GM18508 (cell line): ENCODE measurements around the gene PPP1R14C.
"Not testable (repeated sequence)": the region's sequence is repeated elsewhere in the genome, so short reads cannot be mapped to it uniquely, and the experiment has no call there.

ENCODE experiments used
- ATAC-seq: cut with Tn5 transposase; IDR thresholded peaks from one replicate; pipeline ENCODE4 v1.9.1; 2021; ENCODE audit warnings: moderate number of reproducible peaks; ENCODE audit not compliant: insufficient read depth, unreplicated experiment

The PPP1R14C gene

DNA sequence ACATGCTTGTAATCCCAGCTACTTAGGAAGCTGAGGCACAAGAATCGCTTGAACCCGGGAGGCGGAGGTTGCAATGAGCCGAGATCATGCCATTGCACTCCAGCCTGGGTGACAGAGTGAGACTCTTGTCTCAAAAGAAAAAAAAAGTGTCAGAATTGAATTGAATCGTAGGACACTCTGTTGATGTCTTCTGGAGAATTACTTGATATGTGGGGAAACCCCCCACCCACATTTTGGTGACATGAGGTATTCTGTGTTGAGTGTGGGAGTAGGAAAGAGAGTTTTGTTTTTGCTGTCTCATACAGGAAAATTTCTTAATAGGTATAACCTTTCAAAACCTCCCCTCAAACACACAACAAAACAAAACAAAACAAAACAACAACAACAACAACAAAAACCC lies 98.9 kb downstream of the PPP1R14C start:
- not testable (repeated sequence) for ATAC-seq

DNA sequence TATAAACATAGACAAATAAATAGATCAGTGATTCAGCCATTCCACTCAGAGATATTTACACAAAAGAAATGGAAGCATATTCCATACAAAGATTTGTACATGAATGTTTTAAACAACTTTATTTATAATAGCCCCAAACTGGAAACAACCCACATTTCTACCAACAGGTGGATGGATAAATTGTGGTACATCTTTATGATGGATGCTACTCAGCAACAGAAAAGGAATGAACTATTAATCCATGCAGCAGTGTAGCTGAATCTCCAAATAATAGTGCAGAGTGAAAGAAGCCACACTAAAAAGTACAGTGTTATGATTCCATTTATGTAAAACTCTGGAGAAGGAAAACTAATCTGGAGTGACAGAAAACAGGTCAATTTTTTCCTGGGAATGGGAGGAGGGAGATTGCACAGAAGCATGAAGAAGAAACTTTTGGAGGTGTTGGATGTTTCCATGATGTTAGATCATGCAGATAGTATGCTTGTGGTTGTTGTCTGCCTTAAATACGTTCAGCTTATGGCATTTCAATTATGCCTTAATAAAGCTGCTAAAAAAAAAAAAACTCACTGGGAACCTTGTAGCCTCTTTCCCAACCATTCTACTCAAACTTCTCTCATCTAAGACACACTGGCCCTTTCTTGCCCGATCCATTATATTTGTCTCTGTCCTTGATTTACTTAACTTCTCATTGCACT lies 100.9 kb downstream of the PPP1R14C start:
- ATAC-seq = no peak

DNA sequence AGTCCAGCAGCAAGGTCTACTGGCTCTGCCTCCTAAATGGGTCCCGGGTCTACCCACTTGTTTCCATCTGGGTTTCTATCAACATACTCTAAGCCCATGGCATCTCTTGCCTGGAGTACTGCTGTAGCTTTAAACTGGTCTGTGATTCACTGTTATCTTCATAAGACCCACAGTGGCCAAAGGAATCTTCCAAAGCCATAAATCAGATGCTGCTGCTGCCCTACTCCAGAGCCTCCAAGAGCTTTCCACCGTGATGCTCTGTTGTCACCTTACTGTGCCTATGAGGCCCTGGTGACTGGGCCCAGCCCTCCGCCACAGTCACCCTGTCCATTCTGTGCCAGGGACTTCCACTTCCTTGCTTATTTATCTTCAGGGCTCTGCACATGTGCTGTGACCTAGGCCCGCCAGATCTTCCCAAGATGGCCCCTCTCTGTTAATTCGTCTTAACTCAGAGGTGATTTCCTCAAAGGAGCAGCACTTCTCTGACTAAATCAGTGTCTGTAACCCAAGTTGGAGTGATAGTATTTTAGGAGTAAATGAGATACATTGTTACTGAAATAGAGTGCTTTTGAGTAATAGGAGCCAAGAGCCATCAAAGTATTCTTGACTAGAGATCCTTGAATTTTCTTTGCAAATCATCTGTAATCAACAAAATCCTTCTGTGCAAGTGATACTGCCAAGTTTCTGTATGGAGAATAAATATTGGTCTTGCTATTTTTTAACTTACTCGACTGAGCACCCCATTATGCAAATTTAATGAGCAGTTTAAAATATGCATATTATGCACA lies 102.5 kb downstream of the PPP1R14C start:
- ATAC-seq = no peak

DNA sequence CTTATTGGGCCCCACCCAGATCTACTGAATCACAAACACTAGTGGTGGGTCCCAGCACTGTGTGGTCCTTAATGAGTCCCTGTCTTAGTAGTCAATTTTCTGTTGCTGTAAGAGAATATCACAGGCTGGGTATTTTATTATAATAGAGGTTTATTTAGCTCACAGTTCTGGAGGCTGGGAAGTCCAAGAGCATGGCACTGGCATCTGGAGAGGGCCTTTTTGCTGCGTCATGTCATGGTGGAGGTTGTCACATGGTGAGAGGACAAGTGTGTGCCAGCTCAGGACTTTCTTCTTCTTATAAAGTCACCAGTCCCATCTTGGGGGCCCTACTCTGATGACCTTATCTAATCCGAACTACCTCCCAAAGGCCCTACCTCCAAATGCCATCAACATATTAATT lies 105.0 kb downstream of the PPP1R14C start:
- no peak for ATAC-seq

DNA sequence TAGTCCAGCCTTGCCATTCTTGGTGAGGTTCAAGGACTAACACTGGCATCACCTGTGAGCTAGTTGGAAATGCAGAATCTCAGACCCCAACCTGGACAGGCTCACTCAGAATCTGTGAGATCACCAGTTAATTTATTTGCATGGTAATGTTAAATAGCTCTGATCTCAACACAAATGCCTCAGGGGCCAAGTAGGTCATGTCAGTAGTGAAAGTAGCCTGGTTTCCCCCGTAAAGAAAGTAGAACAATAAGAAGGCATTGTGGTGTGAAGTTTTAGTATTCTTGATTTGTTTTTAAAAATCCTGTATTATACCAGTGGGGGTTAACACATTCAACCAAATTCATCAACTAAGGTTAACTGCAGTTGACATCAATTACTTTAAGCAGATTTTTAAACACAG lies 105.5 kb downstream of the PPP1R14C start:
- ATAC-seq = no peak

DNA sequence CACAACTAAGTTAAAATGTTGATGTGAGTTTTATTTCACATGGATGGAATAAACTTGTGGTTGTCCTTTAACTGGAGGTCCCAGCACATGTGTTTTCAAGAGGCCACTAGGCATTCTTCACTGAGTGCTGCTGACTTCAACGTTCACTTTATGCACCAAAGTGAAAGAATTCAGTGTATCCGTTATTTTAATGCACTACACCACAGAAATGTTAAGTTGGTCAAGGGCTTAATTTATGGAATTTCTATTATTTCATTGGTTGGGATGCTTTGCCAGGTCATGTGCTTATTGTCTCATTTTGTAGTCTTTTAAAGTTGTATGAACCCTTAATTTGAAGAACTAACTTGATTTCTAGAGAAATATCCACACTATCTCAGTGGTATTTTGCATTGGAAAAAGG lies 106.4 kb downstream of the PPP1R14C start:
- ATAC-seq = no peak

DNA sequence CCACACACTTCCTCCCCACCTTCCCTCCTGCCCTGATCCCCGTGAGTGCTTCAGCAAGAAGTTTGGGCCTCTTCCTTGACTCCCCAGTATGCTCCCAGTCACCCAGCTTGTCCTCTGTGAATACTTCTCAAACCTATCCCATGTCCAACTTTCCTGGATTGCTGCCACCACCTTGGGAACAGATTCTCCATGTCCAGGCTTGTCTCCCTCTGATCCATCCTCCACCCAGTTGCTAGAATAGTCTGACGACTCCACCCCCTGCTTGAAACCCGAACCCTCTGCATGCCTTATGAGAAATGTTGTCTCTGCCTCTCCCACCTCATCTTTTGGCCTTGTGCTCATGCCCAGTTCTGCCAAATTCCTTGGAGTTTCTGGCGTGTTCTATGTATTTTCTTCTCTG lies 108.0 kb downstream of the PPP1R14C start:
- no peak for ATAC-seq

DNA sequence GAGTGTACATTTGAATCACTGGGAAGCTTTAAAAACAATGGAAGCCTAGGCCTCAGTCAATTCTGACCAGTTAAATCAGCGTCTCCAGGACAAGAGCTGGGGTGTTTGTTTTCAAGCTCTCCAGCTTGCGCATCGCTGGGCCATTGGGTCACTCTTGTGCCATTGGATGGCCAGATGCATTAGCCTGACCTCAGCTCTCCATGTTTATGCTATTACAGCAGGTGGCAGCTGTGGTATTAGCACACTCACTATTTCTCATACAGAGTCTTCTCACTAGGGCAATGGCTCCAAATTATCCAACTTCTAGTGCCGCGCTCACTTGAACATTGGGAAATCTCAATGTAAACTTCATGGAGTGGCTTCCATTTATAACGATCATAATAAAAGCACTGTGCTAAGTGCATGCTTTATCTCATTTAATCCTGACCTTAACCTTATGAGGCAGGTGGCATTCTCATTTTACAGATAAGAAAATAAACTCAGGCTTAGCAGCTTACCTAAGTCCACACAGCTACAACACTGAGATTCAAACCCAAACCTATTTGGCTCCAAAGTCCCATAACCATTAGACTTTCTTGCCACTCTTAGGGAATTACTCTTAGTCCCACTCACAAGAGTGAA lies 108.8 kb downstream of the PPP1R14C start:
- no peak for ATAC-seq

DNA sequence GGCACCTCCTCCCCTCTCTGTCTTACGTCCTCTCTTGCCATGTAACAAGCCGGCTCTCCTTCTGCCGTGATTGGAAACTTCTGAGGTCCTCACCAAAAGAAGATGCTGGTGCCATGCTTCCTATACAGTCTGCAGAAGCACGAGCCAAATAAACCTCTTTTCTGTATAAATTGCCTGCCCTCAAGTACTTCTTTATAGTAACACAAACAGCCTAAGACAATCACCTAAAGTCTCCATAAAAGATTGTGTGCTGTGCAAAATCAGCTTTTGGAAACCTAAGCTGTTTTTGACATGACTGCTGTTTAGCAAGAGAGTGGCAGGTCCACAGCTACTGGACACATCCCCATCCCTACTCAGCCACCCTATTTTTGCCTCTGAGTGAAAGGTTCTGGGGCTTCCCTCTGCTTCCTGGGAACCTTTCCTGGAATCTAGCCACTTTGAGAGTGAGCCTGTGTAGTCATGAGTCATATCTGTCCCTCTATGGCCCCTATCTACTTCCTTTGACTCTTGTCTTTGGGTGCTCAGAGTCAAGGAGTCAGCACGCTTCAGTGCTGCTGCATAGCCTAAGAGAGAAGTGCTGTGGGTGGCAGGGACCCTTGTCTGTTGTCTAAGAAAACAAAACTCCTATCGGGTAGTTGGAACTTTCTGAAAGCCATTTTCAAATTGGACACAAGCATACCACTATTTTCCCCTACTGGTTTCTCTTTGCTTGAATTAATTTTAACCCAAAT lies 110.0 kb downstream of the PPP1R14C start:
- no peak for ATAC-seq

DNA sequence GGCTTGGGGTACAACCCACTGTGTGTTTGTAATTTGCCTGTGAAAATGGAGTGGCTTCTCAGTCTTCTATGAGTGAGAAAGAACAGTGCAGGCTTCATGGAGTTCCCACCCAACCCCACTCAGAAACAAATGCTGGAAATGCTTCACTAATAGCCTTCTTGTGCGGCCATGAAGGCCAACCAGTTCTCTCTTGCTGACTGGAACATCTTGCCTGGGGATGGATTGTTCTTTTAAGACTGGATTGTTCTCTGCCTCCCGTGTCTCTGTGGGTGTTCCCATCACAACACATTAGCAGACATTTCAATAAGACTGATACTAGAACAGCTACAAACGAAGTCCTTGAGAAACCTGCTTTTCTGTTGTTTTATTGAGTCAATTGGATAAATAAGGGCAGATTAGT lies 110.6 kb downstream of the PPP1R14C start:
- no peak for ATAC-seq

DNA sequence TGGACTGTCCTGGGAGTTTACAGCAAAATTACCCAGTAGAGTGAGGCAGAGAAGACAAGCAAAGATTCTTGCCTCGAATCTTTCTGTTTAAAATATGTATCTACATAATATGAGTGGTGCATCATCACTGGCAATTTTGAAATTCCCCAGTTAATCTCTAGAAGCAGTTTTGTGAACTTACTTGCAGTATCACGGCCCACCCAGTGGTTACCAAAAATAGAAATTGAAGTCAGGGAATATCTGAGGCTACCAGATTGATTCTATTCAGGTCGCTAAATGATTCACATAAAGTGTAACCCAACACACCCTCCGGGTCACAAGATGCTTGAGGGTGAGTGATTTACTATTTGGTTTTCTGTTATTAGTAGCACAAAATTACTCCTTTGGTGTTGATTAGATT lies 111.9 kb downstream of the PPP1R14C start:
- ATAC-seq = no peak

DNA sequence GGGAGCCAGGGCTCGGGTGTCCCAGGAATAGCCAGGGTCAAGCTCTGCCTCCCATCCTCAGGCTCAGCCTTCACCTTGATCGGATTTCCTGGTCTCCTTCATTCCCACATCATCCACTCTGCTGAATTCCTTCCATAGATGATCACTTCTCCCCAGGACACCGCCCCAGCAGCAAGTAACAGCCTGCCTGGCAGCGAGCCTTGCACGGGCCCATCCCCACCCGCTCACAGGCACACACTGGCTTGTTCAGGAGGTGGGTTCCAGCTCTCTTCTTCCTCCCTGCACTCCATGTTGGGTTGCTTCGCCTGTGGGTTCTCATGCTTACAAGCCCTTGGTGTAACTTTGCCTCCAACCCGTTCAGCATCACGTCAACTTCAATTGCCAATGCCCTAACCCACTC lies 113.0 kb downstream of the PPP1R14C start:
- ATAC-seq = no peak

DNA sequence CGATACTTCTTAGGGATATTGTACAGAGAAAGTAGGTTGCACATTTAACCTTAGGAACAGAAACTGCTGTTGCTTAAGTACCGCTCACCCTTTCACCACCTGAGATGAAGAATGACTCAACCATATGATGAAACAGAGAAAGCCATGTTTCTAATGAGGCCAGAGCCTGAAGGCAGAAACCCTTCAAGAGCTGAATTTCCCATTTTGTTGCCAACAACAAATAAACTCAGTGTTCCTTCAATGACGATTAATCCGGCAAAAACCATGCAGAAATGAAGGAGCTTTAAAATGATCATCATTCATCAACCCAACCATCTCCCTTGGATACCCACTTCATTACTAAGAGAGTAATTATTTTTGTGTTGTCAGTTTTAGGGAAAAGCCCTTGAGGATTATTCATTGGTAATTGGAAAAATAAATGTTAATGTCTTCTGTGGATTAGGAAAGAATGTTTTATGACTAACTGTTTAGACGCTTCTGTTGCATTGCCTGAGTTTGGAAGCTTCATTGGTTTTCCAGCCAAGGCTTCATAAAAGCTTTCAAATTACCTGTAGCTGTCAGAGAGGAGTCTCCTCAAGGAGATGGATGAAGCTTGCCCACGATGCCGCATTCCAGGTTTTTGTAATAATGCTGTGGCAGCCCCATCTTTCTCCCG lies 113.9 kb downstream of the PPP1R14C start:
- no peak for ATAC-seq

DNA sequence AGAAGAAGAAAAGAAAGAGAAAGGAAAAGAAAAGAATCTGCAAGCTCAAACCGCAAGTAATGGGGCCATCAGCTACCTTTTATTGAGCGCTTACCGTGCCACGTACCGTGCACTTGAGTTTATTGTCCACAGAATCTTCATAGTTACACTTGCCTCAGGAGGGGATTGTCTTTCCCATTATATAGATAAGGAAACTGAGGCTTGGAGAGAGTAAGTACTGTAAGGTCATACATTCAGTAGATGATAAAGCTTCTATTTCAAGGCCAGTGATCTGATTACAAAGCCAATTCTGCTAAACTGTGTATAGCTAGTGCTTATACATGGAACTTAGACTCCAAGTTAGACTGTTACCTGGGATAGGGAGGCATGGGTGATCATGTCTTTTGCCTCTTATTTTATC lies 115.5 kb downstream of the PPP1R14C start:
- no peak for ATAC-seq

DNA sequence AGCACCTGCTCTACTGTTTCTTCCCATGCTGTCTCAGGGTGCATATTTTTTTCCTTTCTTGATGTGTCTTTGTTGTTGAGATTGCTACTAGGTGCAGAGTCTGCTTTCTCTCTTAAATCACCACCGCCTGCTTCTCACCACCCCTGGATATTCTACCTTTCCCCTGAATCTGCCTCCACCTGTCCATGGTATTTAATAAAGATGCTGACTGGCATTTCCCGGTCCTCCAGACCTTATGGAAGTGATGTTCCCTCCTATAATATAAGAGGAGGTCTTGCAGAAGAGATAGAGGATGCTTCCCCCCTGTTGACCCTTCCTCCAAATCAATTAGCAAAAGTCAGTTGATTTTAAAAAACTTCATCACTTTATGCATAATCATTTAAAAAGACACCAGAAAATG lies 118.1 kb downstream of the PPP1R14C start:
- ATAC-seq = no peak

DNA sequence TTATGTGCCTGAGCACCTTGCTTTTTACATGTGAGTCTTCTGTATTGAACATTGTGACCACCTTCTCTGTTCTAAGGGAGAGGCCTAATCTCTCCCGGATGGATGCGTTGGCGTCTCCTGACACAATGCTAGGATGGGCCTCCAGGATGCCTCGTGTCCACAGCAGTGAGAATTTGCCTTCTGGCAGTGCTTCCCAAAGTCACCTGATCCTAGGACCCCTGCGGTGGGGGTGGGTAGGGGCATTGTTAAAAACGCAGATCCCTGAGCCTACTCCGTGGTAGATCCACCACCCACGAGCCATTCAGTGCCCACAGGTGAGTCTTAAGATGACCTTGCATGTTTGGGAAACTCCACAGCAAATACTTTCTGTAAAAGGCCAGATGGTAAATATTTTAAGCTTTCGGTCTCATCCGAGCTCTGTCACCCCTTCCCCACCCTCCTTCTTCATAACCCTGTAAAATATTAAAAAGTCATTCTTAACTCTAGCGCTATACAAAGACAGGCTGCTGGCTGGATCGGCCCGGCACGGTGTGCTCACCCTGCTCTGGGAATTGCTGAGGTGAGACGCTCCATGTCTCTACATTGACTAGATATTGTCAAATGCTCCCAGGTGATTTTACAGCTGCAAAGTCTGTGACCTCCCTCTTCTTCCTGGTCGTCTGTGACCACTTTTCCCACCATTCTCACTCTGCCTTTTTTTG lies 119.3 kb downstream of the PPP1R14C start:
- ATAC-seq = no peak

DNA sequence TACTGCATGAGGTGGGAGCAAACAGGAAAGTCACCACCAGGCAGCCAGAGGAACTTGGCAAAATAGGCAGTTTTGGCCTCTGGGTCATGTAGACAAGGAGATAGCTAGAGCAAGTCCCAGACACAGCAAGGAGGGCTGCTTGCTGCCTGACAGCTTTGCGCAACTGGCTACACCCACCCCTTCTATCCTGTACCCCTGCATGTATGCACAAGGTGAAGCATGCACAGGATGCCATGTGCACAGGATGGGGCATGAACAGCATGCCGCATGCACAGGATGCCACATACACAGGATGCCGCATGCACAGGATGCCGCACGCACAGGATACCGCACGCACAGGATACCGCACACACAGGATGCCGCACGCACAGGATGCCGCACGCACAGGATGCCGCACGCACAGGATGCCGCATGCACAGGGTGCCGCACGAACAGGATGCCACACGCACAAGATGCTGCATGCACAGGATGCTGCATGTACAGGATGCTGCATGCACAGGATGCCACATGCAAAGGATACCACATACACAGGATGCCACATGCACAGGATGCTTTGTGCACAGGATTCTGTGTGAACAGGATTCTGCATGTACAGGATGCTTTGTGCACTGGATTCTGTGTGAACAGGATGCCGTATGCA lies 121.0 kb downstream of the PPP1R14C start:
- ATAC-seq = no peak

DNA sequence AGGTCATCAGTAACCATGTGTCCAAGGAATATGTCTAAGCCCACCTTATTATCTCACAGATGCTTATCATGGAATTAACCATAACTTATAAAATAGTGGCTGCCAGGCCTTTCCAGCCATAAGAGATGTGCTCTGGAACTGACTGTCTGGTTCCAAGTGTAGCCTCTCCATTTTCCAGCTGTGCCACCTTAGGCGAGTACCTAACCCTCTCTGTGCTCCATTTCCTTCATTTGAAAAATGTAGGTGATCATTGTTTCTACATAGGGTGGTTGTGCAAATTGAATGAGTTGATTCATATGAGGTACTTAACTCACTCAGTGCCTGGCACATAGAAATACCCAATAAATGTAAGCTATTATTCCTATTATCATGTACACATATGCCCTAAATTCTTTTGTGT lies 123.5 kb downstream of the PPP1R14C start:
- no peak for ATAC-seq

DNA sequence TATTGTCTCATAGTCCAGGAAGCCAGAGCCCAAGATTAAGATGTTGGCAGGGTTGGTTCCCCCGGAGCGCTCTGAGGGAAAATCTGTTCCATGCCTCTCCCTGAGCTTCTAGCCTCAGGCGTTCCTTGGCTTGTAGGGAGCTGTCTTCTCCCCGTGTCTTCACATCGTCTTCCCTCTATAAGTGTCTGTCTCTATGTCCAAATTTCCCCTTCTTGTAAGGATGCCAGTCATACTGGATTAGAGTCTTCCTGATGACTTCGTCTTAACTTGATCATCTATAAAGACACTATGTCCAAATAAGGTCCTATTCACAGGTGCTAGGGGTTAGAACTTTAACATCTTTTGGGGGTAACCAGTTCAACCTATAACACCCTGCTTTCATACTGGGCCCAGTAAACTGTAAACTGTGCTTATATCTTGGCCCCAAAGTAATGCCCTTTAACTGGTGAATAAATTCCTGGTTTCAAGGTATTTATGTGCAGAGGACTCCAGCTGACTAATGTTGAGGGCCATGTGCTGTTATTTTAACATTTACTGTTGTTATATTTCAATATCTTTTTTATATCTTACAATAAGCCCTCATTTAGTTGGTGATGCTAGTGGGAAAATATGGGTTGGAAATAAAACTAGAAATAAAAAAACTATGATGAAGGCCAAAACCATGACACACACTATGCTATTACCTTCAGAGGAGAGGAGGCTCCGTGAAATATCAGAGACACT lies 124.3 kb downstream of the PPP1R14C start:
- ATAC-seq = no peak
